GM12878 (cell line): ENCODE results near the gene ALG12.

Source experiments
- CEBPB ChIP-seq, 2 experiments: fragments of 150-350 bp in 1 of 2; IDR thresholded peaks; 2 replicates each; pipeline ENCODE4 v1.6.1; 2012 to 2014; ENCODE audit warnings: low read depth in 2 of 2, low read length in 2 of 2, borderline replicate concordance in 1 of 2, inconsistent platforms in 1 of 2
- CHD4 ChIP-seq: fragments of 200-600 bp; sonication (generic); IDR thresholded peaks from 2 replicates; pipeline ENCODE4 v1.6.1; 2016; ENCODE audit warnings: mild to moderate bottlenecking
- CTCF ChIP-seq, 3 experiments: IDR thresholded peaks in 2 of 3; conservative IDR thresholded peaks in 1 of 3; 2 replicates each; pipeline ENCODE4 v1.5.1; 2011; ENCODE audit warnings: low read depth in 3 of 3, low read length in 3 of 3, mild to moderate bottlenecking in 3 of 3, control low read depth in 2 of 3, moderate library complexity in 2 of 3, inconsistent platforms in 1 of 3, mixed read lengths in 1 of 3; ENCODE audit not compliant: control insufficient read depth in 2 of 3, insufficient read depth in 1 of 3; ENCODE audit errors: extremely low read depth in 1 of 3
- EZH2 ChIP-seq: IDR thresholded peaks from 2 replicates; pipeline ENCODE4 v1.6.1; 2012; ENCODE audit warnings: low read depth, mild to moderate bottlenecking, control low read depth, inconsistent platforms, low read length, borderline replicate concordance; ENCODE audit not compliant: control insufficient read depth
- JUNB ChIP-seq: IDR thresholded peaks from 2 replicates; pipeline ENCODE4 v1.6.1; 2016; ENCODE audit warnings: antibody characterized with exemption, mild to moderate bottlenecking
- SP1 ChIP-seq: IDR thresholded peaks from one replicate; pipeline ENCODE4 v1.6.1; 2011; ENCODE audit warnings: low read depth, low read length
- YBX1 ChIP-seq: fragments of 450-650 bp; IDR thresholded peaks from 2 replicates; pipeline ENCODE4 v1.6.1; 2016; ENCODE audit warnings: antibody characterized with exemption

GRCh38 chr22:49905465-49905864 lies 12.8 kb downstream of the ALG12 start:
- TF ChIP-seq CHD4 (no peak), EZH2 (no peak), YBX1 (no peak), CTCF (IDR thresholded peaks at IDR 0.05 in 2 of 3, conservative IDR thresholded peaks at IDR 0.05 in 1 of 3; ENCODE audit: control insufficient read depth in 2 of 3, extremely low read depth in 1 of 3, insufficient read depth in 1 of 3, low read depth in 3 of 3, low read length in 3 of 3) (no peak), CEBPB (IDR thresholded peaks at IDR 0.05; ENCODE audit: borderline replicate concordance in 1 of 2, low read depth in 2 of 2, low read length in 2 of 2) (no peak), JUNB (no peak), SP1 (no peak)
